Mesendoderm (in vitro differentiated cells): Measurements from ENCODE around the gene SLC16A6.
"Not testable (repeated sequence)": the region's sequence is repeated elsewhere in the genome, so short reads cannot be mapped to it uniquely, and the experiment has no call there.

Source experiments
- DNase-seq: peaks from one replicate; pipeline ENCODE4 v3.0.0; 2013
- H2AK5ac ChIP-seq: 2 replicates; pipeline ENCODE4 v1.6.1; 2013; ENCODE audit warnings: low read length, inconsistent platforms
- H2BK120ac ChIP-seq: 2 replicates; pipeline ENCODE4 v1.6.1; 2013; ENCODE audit warnings: low read depth, mild to moderate bottlenecking, low read length, moderate library complexity, mixed read lengths
- H2BK15ac ChIP-seq: replicated peaks from 2 replicates; pipeline ENCODE4 v1.6.1; 2013; ENCODE audit warnings: low read depth, mild to moderate bottlenecking, moderate library complexity
- H2BK5ac ChIP-seq: 2 replicates; pipeline ENCODE4 v1.6.1; 2013; ENCODE audit warnings: low read length, inconsistent platforms
- H3K18ac ChIP-seq: 2 replicates; pipeline ENCODE4 v1.6.1; 2013; ENCODE audit warnings: mild to moderate bottlenecking, low read length, mixed read lengths
- H3K23ac ChIP-seq: one replicate; pipeline ENCODE4 v1.6.1; 2013; ENCODE audit warnings: low read length
- H3K27ac ChIP-seq: 2 replicates; pipeline ENCODE4 v1.5.1; 2013; ENCODE audit warnings: low read depth, mild to moderate bottlenecking, inconsistent platforms, low read length, moderate library complexity
- H3K27me3 ChIP-seq: 2 replicates; pipeline ENCODE4 v1.6.1; 2013; ENCODE audit warnings: low read length, control low read depth, mild to moderate bottlenecking, inconsistent platforms; ENCODE audit not compliant: insufficient read depth, poor library complexity
- H3K36me3 ChIP-seq: 2 replicates; pipeline ENCODE4 v1.6.1; 2013; ENCODE audit warnings: low read length, inconsistent platforms; ENCODE audit not compliant: control insufficient read depth, insufficient read depth
- H3K4ac ChIP-seq: one replicate; pipeline ENCODE4 v1.6.1; 2013; ENCODE audit warnings: low read depth, mild to moderate bottlenecking, low read length, moderate library complexity
- H3K4me1 ChIP-seq: 2 replicates; pipeline ENCODE4 v1.6.1; 2013; ENCODE audit warnings: low read depth, low read length, inconsistent platforms; ENCODE audit not compliant: control insufficient read depth
- H3K4me2 ChIP-seq: 2 replicates; pipeline ENCODE4 v1.6.1; 2013; ENCODE audit warnings: low read length
- H3K4me3 ChIP-seq: 2 replicates; pipeline ENCODE4 v1.5.1; 2013; ENCODE audit warnings: mild to moderate bottlenecking, low read length
- H3K56ac ChIP-seq: one replicate; pipeline ENCODE4 v1.6.1; 2013; ENCODE audit warnings: low read length
- H3K79me1 ChIP-seq: 2 replicates; pipeline ENCODE4 v1.6.1; 2013; ENCODE audit warnings: low read length, inconsistent platforms
- H3K79me2 ChIP-seq: 2 replicates; pipeline ENCODE4 v1.6.1; 2013; ENCODE audit warnings: mild to moderate bottlenecking, low read length; ENCODE audit not compliant: control insufficient read depth, insufficient read depth
- H3K9ac ChIP-seq: 2 replicates; pipeline ENCODE4 v1.6.1; 2013; ENCODE audit warnings: low read length, inconsistent platforms
- H4K5ac ChIP-seq: one replicate; pipeline ENCODE4 v1.6.1; 2013; ENCODE audit warnings: low read length
- H4K8ac ChIP-seq: one replicate; pipeline ENCODE4 v1.6.1; 2013; ENCODE audit warnings: low read depth, mild to moderate bottlenecking, control low read depth, low read length, moderate library complexity
- WGBS: extraction: QIAGEN DNeasy Blood & Tissue Kit; methylation state at CpG from one replicate; pipeline ENCODE4 v1.1.7; 2013; ENCODE audit warnings: low lambda C conversion rate, missing lambda C conversion rate; ENCODE audit not compliant: insufficient coverage; ENCODE audit errors: extremely low coverage; 5-methylcytosine and 5-hydroxymethylcytosine counted together

SLC16A6 gene

GRCh38 chr17:68228817-68229570, 61.9 kb downstream of the SLC16A6 start:
- Histone ChIP-seq H3K4me2 (no peak overlapping the region), H3K27me3 (no peaks in the 10 kb centered on the region), H3K9ac (no peak overlapping the region), H3K79me1 (no peaks in the 10 kb centered on the region), H4K8ac (no peak overlapping the region), H3K56ac (no peak overlapping the region), H3K4me1 (no peaks in the 10 kb centered on the region), H2BK15ac (no peak overlapping the region), H3K4me3 (no peak overlapping the region), H2BK120ac (no peak overlapping the region), H3K23ac (no peak overlapping the region), H3K79me2 (no peaks in the 10 kb centered on the region), H3K18ac (no peak overlapping the region), H4K5ac (no peak overlapping the region), H2BK5ac (no peak overlapping the region), H3K36me3 (no peaks in the 10 kb centered on the region), H3K4ac (no peak overlapping the region), H2AK5ac (no peak overlapping the region), H3K27ac (no peak overlapping the region)
- no CpG with 5 or more reads among the region's 17 CpGs for WGBS
- DNase-seq = no peak

DNA sequence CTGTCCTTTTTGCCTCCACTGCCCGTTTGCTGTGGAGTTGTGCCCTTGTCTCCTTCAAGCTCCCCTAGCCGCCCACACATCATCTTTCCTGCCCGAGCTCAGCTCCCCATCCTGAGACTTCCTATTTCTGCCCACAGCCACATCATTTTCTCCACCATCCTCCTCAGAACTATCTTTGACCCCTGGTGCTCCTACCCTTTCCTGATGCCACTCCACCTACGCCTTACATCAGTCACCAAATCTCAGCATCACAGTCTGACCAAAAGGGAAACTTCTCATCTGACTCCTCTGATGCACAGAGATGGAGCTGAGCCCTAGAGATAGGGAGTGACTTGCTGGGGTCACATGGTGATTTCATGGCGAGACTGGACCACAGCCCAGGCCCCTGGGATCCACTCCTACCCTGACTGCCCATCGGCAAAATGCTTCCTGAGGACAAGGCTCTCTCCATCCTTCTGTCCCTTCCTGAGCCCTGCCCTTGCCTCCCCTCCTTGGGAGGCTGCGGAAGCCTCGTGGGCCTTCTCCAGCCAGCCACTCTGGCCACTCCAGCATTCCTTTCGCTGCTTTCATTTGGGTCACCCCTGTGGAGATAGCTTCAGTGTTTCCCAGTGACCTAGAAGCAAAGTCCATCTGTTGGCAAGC, 62.8 kb downstream of the SLC16A6 start:
- not testable (repeated sequence) for H3K4me2 ChIP-seq, H3K27me3 ChIP-seq, H4K5ac ChIP-seq, H3K79me2 ChIP-seq, H3K27ac ChIP-seq, H2BK120ac ChIP-seq, H4K8ac ChIP-seq, H3K9ac ChIP-seq, H3K79me1 ChIP-seq, H3K23ac ChIP-seq, DNase-seq, H3K4me3 ChIP-seq, H3K4ac ChIP-seq, H2BK15ac ChIP-seq, H3K18ac ChIP-seq, H2BK5ac ChIP-seq, H3K36me3 ChIP-seq, H2AK5ac ChIP-seq, H3K4me1 ChIP-seq, H3K56ac ChIP-seq
- WGBS = no CpG with 5 or more reads among the region's 9 CpGs

- not testable (repeated sequence) for H3K4me2 ChIP-seq, H4K8ac ChIP-seq, H2AK5ac ChIP-seq, H3K23ac ChIP-seq, H3K4me1 ChIP-seq, H3K79me1 ChIP-seq, H3K36me3 ChIP-seq, H4K5ac ChIP-seq, H3K9ac ChIP-seq, H2BK120ac ChIP-seq, H2BK5ac ChIP-seq, DNase-seq, H3K4me3 ChIP-seq, H3K56ac ChIP-seq, H3K79me2 ChIP-seq, H3K18ac ChIP-seq, H3K27me3 ChIP-seq, H2BK15ac ChIP-seq, H3K27ac ChIP-seq, H3K4ac ChIP-seq
- WGBS = no CpG with 5 or more reads among the region's 4 CpGs
These were observed 65.9 kb downstream of the SLC16A6 start for GRCh38 chr17:68225055-68225454.

GRCh38 chr17:68222606-68223005, 68.3 kb downstream of the SLC16A6 start:
- H2AK5ac ChIP-seq = no peak overlapping the region
- H2BK5ac ChIP-seq = no peak overlapping the region
- no peak overlapping the region for H3K9ac ChIP-seq
- no peak overlapping the region for H3K4me3 ChIP-seq
- H3K23ac ChIP-seq = no peak overlapping the region
- no peaks in the 10 kb centered on the region for H3K27me3 ChIP-seq
- H3K56ac ChIP-seq = no peak overlapping the region
- H2BK15ac ChIP-seq = no peak overlapping the region
- H4K8ac ChIP-seq = no peak overlapping the region
- no peak overlapping the region for H3K4me2 ChIP-seq
- H3K4ac ChIP-seq = no peak overlapping the region
- H3K79me2 ChIP-seq = no peaks in the 10 kb centered on the region
- no peaks in the 10 kb centered on the region for H3K4me1 ChIP-seq
- no peaks in the 10 kb centered on the region for H3K36me3 ChIP-seq
- H3K27ac ChIP-seq = no peak overlapping the region
- H2BK120ac ChIP-seq = no peak overlapping the region
- no peaks in the 10 kb centered on the region for H3K79me1 ChIP-seq
- no peak for DNase-seq
- no peak overlapping the region for H4K5ac ChIP-seq
- WGBS = no CpG with 5 or more reads among the region's 8 CpGs
- H3K18ac ChIP-seq = no peak overlapping the region

- Histone ChIP-seq H3K23ac (no peak overlapping the region), H3K79me2 (no peaks in the 10 kb centered on the region), H3K4ac (no peak overlapping the region), H3K36me3 (no peaks in the 10 kb centered on the region), H3K4me2 (no peak overlapping the region), H3K79me1 (no peaks in the 10 kb centered on the region), H4K5ac (no peak overlapping the region), H3K18ac (no peak overlapping the region), H3K27me3 (no peaks in the 10 kb centered on the region), H2AK5ac (no peak overlapping the region), H2BK15ac (no peak overlapping the region), H3K56ac (no peak overlapping the region), H3K27ac (no peak overlapping the region), H2BK120ac (no peak overlapping the region), H2BK5ac (no peak overlapping the region), H4K8ac (no peak overlapping the region), H3K4me1 (no peaks in the 10 kb centered on the region), H3K9ac (no peak overlapping the region), H3K4me3 (no peak overlapping the region)
- DNase-seq = no peak
- WGBS = no CpG with 5 or more reads among the region's 4 CpGs
These were observed 69.1 kb downstream of the SLC16A6 start for GRCh38 chr17:68221786-68222185.
